OCI-LY7 (cell line): ENCODE measurements around the gene TAMALIN. TPM values are rescaled to one million over a fixed set of nuclear protein-coding genes. Genes with fewer than 3 reads are reported as not detected.
A peak's percentile ranks its signal among the peaks of the same experiment; 100 is the strongest.

Source experiments
- BruUV-seq: library from RNA; stranded (reverse); fragments of 400-500 nt; replicated peaks from 2 replicates; lab custom pipeline; 2021; lab: Mats Ljungman, UMichigan
- CTCF ChIA-PET: fragments of 300-600 bp; sonication (Branson Sonifier 250); formaldehyde crosslinking; loops from one replicate; lab custom pipeline; 2022; ENCODE audit warnings: antibody characterized with exemption; ENCODE audit not compliant: unreplicated experiment; lab: Charles Lee
- POLR2A ChIA-PET: fragments of 300-600 bp; sonication (Branson Sonifier 250); formaldehyde crosslinking; loops from one replicate; lab custom pipeline; 2022; ENCODE audit warnings: antibody characterized with exemption; lab: Charles Lee
- DNase-seq: peaks from one replicate; pipeline ENCODE4 v3.0.0-alpha.2; 2015; ENCODE audit warnings: low spot score
- H2AFZ ChIP-seq: fragments of 200-600 bp; sonication (generic), shearing (Covaris generic); 2 replicates; pipeline ENCODE4 v1.6.1; 2014; ENCODE audit warnings: mild to moderate bottlenecking, antibody characterized with exemption, low read length, moderate library complexity
- H3K27ac ChIP-seq: fragments of 200-600 bp; sonication (generic); 2 replicates; pipeline ENCODE4 v1.5.1; 2014; ENCODE audit warnings: mixed run types, low read depth, mild to moderate bottlenecking, moderate library complexity, low read length, inconsistent platforms; ENCODE audit not compliant: poor library complexity, severe bottlenecking
- H3K36me3 ChIP-seq: fragments of 200-600 bp; sonication (generic); 2 replicates; pipeline ENCODE4 v1.6.1; 2014; ENCODE audit warnings: mild to moderate bottlenecking, antibody characterized with exemption, low read length, moderate library complexity, mixed read lengths; ENCODE audit not compliant: insufficient read depth
- H3K4me1 ChIP-seq: fragments of 200-600 bp; sonication (generic); 2 replicates; pipeline ENCODE4 v1.5.1; 2014; ENCODE audit warnings: mild to moderate bottlenecking, low read length; ENCODE audit not compliant: insufficient read depth, poor library complexity, severe bottlenecking
- H3K4me2 ChIP-seq: fragments of 200-600 bp; sonication (generic); 2 replicates; pipeline ENCODE4 v1.6.1; 2014; ENCODE audit warnings: mild to moderate bottlenecking, low read length
- H3K4me3 ChIP-seq: fragments of 200-600 bp; sonication (generic); 2 replicates; pipeline ENCODE4 v1.5.1; 2014; ENCODE audit warnings: mild to moderate bottlenecking, low read depth, low read length; ENCODE audit not compliant: poor library complexity, severe bottlenecking
- H3K79me2 ChIP-seq: fragments of 200-600 bp; sonication (generic); 2 replicates; pipeline ENCODE4 v1.6.1; 2016; ENCODE audit warnings: low read depth, mild to moderate bottlenecking, low read length, moderate library complexity, mixed read lengths; ENCODE audit not compliant: insufficient read depth
- H3K9me2 ChIP-seq: fragments of 200-600 bp; sonication (generic); 2 replicates; pipeline ENCODE4 v1.6.1; 2016; ENCODE audit warnings: mild to moderate bottlenecking, low read length, mixed read lengths; ENCODE audit not compliant: insufficient read depth
- H3K9me3 ChIP-seq: fragments of 200-600 bp; sonication (generic); 2 replicates; pipeline ENCODE4 v1.6.1; 2014; ENCODE audit warnings: mild to moderate bottlenecking, mixed run types, low read length, mixed read lengths
- H4K20me1 ChIP-seq: fragments of 200-600 bp; sonication (generic); 2 replicates; pipeline ENCODE4 v1.6.1; 2014; ENCODE audit warnings: mild to moderate bottlenecking, antibody characterized with exemption, low read length, moderate library complexity, mixed read lengths; ENCODE audit not compliant: insufficient read depth
- EZH2phosphoT487 ChIP-seq: fragments of 200-600 bp; sonication (generic); IDR thresholded peaks from 2 replicates; pipeline ENCODE4 v1.6.1; 2018; ENCODE audit warnings: low read depth, borderline replicate concordance, mild to moderate bottlenecking, mixed run types, antibody characterized with exemption, low read length, moderate library complexity, mixed read lengths
- intact Hi-C: fragments of 100-400 bp; cut with micrococcal nuclease; formaldehyde crosslinking; loops from one replicate; pipeline ENCODE4 v1.10.0; 2022; ENCODE audit not compliant: unreplicated experiment
- total RNA-seq, 2 experiments: library from RNA; depleted of rRNA in 1 of 2; stranded (reverse); fragments of >200 nt in 1 of 2; shearing (Covaris generic) in 1 of 2; gene quantifications; 2 replicates each; pipeline ENCODE4 v1.2.3, GENCODE V29; 2014 to 2022
- TF ChIP-seq, protein P1 (sequence below): fragments of 200-600 bp; sonication (generic); conservative IDR thresholded peaks from 2 replicates; pipeline ENCODE4 v1.5.1; 2014; ENCODE audit warnings: mild to moderate bottlenecking, antibody characterized with exemption, low read length, moderate library complexity, mixed read lengths

TAMALIN gene
- total RNA-seq, 2 experiments from 2014 or later: 0.66 to 1.3 TPM

DNA sequence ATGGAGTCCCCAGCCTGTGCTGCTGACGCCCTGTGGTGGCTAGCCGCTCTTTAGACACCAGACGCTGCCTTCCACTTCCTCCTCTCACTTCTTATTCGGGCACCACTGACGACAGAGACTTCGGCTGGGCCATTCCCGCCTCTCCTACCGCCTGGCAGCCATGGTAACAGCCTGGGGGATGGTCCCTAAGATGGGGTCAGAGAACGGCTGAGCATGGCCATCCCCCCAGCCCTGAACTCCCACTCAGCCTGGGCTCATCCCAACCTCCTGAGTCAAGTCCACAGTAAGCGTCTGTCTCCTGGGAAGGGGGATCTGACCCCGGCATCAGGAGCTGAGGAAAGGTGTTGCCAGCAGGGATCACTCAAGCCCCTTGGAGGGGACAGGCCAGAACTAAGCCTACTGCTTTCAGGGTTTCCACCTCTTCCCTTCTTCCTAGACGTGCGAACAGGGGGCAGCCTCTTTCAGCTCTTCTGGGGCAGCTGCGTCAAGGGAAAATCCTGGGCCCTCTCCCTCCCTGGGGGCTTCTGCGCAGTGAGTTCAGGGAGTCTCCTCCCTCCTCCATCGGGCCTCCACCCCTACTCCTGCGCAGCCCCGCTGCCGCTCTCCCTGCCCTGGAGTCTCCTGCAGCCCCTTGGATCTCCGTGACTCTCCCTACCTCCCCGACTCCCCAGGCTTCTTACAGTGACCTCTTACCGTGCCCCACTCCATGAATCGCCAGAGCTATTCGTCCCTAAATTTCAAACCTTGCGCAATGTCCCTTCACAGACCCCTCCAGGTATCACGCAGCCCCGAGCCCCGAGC is 643 bp upstream of the TAMALIN start:
- intact Hi-C loops: no loop called here

DNA sequence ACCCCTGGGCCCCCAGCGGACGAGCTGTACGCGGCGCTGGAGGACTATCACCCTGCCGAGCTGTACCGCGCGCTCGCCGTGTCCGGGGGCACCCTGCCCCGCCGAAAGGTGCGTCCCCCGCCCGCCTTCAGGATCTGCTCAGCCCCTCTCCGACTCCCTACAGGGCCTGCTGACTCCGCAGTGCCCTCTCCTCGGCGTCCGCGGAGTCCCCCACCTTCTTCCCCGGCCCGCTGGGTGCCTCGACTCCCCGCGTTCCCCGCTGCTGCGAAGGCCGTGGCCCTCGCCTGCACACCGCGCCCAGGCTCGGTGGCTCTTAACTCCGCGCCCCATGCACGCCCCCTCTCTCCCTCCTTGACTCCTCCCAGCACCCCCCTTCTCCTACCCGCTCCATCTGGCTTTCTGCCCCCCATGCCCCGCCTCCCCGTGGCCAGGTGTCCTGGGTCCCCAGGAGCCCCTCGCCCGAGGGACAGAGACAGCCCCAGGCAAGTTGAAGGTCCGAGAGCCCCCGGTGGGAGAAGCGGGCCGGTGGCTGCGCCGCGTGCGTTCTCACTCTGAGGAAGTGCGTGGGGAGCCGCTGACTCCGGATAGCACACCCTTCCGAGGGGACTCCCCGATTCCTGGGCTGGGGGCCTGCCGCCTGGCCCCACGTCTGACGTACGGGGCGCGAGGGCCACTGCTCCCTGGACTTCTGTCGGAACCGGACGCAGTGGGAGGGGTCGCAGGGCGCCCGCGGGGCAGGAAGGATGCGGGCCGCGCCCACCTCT is 594 bp downstream of the TAMALIN start:
- BruUV-seq: no TSS peak
- TF ChIP-seq EZH2phosphoT487: peak; percentile 85
- TF ChIP-seq, protein P1, sequence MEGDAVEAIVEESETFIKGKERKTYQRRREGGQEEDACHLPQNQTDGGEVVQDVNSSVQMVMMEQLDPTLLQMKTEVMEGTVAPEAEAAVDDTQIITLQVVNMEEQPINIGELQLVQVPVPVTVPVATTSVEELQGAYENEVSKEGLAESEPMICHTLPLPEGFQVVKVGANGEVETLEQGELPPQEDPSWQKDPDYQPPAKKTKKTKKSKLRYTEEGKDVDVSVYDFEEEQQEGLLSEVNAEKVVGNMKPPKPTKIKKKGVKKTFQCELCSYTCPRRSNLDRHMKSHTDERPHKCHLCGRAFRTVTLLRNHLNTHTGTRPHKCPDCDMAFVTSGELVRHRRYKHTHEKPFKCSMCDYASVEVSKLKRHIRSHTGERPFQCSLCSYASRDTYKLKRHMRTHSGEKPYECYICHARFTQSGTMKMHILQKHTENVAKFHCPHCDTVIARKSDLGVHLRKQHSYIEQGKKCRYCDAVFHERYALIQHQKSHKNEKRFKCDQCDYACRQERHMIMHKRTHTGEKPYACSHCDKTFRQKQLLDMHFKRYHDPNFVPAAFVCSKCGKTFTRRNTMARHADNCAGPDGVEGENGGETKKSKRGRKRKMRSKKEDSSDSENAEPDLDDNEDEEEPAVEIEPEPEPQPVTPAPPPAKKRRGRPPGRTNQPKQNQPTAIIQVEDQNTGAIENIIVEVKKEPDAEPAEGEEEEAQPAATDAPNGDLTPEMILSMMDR: no peak
- peaks cover 25% of the 10 kb centered on the region for H3K4me1 ChIP-seq
- no peaks in the 10 kb centered on the region for H3K79me2 ChIP-seq
- H3K9me3 ChIP-seq: no peaks in the 10 kb centered on the region
- H3K4me2 ChIP-seq: peak overlapping the region; percentile 43; the same call in 1 of the 2 replicates
- H3K27ac ChIP-seq: no peak overlapping the region
- H2AFZ ChIP-seq: no peak overlapping the region
- H4K20me1 ChIP-seq: no peaks in the 10 kb centered on the region
- no peaks in the 10 kb centered on the region for H3K36me3 ChIP-seq
- H3K4me3 ChIP-seq: peak overlapping the region; percentile 29
- DNase-seq: no peak
- intact Hi-C loops: no loop called here
- no peaks in the 10 kb centered on the region for H3K9me2 ChIP-seq
- CTCF ChIA-PET: interaction anchor here (1.1 kb wide), 1 partner anchor 11 kb away, joined by 3 read pairs; no protein-coding TSS in a partner anchor
- POLR2A ChIA-PET: no interaction called here

More for the DNA sequence above, 643 bp upstream of the TAMALIN start:
- BruUV-seq: no TSS peak
- H3K79me2 ChIP-seq: no peaks in the 10 kb centered on the region
- ChIA-PET CTCF (no interaction called here), POLR2A (no interaction called here)
- DNase-seq: peak; percentile 61
- H3K4me3 ChIP-seq: no peak overlapping the region
- no peaks in the 10 kb centered on the region for H3K9me3 ChIP-seq
- H3K4me2 ChIP-seq: peak overlapping the region; percentile 43; the same call in 1 of the 2 replicates
- no peak overlapping the region for H2AFZ ChIP-seq
- no peaks in the 10 kb centered on the region for H4K20me1 ChIP-seq
- H3K27ac ChIP-seq: no peak overlapping the region
- no peaks in the 10 kb centered on the region for H3K36me3 ChIP-seq
- TF ChIP-seq EZH2phosphoT487: peak; percentile 45; the same call in 1 of the 2 replicates
- TF ChIP-seq, protein P1: no peak
- no peaks in the 10 kb centered on the region for H3K9me2 ChIP-seq
- H3K4me1 ChIP-seq: peaks cover 25% of the 10 kb centered on the region
